Right forelimb (tissue), 1 donor: ENCODE measurements around the gene SH2B2.
A peak's percentile ranks its signal among the peaks of the same experiment; 100 is the strongest.
"Not testable (repeated sequence)": the region's sequence is repeated elsewhere in the genome, so short reads cannot be mapped to it uniquely, and the experiment has no call there.

ENCODE experiments used
- DNase-seq: peaks from one replicate; pipeline ENCODE4 v3.0.0-alpha.2; 2018

SH2B2 gene

GRCh38 chr7:102306916-102307677, 20.4 kb downstream of the SH2B2 start:
- DNase-seq = peak; percentile 42

DNA sequence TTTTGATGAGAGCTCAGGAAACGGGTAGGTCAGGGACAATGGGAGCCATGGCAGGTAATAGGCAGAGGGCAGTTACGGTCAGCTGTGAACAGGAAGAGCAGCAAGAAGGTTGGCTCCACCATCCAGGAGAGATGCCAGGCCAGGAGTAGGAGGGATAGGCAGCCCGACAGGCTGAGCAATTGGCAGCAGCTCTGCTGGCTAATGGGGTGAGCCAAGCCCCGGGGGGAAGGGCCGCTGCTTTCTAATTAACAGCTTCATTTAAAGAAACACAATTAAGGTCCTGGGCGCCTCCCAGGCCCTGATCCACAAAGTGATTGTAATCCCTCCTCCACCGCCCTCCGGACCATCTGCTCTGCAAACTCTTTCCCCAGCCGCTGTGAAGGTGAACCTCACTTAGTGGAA, 23.7 kb downstream of the SH2B2 start:
- DNase-seq = no peak

GRCh38 chr7:102312317-102312716, 25.6 kb downstream of the SH2B2 start:
- DNase-seq = no peak

DNA sequence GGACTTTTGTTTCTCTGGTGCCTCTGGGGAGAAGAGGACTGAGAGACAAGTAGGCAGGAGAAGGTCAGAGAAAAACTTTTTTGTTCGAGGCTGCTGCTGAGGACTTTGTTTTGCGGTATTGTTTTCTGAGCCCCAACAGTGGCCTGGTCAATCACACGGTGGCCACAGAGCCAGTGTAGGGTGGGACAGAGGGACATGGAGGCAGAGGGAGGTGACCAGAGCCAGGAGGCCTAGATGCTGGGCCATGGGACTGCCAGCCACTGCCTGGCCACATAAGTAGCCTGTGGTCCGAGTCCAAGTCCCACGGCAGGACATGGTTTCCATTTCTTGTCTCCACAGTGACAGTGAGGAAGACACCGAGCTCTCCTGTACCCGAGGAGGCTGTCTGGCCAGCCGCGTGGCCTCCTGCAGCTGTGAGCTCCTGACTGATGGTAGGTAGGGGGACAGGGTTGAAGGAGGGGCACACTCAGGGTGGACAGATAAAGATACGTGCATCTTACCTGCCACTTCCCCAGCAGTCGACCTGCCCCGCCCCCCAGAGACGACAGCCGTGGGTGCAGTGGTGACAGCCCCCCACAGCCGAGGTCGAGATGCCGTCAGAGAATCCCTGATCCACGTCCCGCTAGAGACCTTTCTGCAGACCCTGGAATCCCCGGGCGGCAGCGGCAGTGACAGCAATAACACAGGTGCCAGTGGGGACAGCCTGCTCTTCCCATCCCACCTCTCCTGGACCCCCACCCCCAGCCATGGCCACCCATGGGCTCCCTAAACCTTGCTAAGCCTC, 27.5 kb downstream of the SH2B2 start:
- DNase-seq = no peak

DNA sequence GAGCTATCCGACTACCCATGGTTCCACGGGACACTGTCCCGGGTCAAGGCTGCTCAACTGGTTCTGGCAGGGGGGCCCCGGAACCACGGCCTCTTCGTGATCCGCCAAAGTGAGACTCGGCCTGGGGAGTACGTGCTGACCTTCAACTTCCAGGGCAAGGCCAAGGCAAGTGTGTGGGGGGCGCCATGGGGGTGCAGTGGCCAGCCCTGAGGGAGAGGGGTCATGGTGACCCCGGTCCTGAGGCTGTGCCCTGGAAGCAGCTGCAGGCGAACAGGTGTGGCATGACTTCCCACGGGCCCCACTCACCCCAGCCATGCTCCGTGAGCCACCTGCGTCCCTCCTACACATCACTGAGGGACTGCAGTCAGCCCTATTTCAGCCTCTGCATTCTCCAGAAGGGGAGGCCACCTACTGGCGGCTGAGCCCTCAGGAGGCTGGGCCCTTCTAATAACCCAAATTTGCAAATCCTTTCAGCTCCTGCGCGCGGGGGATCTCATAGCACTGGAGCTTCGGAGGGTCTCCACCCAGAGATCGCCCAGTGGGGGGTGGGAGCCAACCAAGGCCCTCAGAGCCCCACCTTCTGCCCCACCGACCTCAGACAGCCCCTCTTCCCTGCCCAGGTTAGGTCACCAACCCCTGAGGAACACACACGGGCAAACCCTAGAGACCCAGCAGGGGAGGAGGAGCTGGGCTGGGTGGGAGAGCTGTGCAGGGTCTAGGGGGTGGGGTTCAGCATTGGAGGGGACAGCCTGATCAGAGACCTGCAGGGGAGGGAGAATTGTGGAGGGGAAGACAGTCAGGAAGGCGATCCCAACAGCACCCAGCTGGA, 30.8 kb downstream of the SH2B2 start:
- DNase-seq = peak; percentile 33

GRCh38 chr7:102318482-102318971, 31.9 kb downstream of the SH2B2 start:
- DNase-seq = peak; percentile 40

DNA sequence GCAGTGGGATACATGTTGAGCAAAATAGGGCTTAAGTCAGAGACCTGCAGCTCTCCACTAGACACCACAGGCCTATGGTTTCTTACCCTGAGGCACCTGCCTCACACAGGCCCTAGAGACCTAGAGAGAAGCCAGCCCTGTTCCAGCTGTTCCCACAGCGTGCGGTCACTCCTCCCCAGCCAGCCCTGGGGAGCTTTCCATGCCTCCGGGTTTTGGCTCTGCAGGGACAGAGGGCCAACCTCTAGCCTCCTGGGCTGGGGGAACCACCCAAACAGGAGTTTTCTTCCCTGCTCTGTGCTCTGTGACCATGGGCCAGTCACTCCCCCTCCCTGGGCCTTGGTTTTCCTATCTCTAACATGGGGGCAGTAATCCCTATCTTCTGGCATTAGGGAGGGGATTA, 33.0 kb downstream of the SH2B2 start:
- no peak for DNase-seq

DNA sequence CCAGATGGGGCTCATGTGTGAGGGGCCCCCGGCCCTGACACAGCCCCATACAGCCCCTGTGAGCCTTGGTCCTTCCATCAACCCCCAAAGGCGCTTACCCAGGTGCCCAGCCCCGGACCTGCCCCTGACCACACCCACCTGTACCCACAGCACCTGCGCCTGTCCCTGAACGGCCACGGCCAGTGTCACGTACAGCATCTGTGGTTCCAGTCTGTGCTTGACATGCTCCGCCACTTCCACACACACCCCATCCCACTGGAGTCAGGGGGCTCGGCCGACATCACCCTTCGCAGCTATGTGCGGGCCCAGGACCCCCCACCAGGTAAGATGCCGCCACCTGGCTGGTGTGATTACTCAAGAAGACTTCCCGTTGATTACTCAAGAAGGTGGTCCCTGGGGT, 33.5 kb downstream of the SH2B2 start:
- no peak for DNase-seq

GRCh38 chr7:102320601-102321350, 34.1 kb downstream of the SH2B2 start:
- DNase-seq = no peak

- no peak for DNase-seq
Observed at GRCh38 chr7:102321351-102322201, 34.9 kb downstream of the SH2B2 start.

GRCh38 chr7:102322202-102322715, 35.6 kb downstream of the SH2B2 start:
- no peak for DNase-seq

- no peak for DNase-seq
Observed at GRCh38 chr7:102323914-102324195, 37.2 kb downstream of the SH2B2 start.

GRCh38 chr7:102325106-102325505, 38.4 kb downstream of the SH2B2 start:
- not testable (repeated sequence) for DNase-seq

DNA sequence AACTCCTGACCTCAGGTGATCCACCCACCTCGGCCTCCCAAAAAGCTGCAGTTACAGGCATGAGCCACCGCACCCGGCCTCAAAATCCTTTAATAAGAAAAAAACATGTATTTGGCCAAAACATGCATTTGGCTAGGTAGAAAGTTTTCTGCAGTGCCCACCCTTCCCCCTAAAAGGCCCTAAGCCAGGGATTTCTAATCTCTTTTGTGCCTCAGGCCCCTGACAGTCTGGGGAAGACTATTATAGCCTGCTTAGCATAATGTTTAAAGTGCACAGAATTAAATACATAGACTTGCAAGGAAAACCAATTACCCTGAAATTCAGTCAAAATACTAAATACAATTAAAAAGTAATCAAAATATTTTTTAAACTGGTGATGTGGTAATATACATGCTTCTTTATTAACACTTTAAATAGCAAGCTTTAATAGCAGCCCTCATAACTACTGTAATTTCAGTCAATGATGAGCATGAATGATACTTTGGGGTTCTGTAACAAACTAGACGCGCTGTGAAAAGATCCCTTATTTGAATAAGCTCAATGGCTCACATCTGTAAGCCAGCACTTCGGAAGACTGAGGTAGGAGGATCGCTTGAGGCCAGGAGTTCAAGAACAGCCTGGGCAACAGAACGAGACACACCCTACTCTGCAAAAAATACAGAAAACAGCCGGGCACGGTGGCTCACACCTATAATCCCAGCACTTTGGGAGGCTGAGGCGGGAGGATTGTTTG, 39.7 kb downstream of the SH2B2 start:
- DNase-seq = peak; percentile 30

GRCh38 chr7:102327183-102327582, 40.5 kb downstream of the SH2B2 start:
- not testable (repeated sequence) for DNase-seq

DNA sequence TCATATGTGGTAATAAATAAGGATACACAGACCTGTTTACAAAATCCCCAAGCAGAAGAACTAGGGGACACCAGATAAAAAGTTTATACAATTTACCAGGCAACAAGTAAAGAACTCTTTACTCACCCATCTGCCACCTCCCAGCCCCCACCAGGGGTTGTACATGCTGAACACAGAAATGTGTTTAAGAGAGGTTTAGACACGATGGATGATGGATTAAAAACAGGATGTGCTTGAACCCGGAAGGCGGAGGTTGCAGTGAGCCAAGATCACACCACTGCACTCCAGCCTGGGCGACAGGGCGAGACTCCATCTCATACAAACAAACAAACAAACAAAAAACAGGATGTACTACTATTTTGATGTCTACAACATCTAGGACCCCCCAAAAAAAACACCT, 42.2 kb downstream of the SH2B2 start:
- not testable (repeated sequence) for DNase-seq

DNA sequence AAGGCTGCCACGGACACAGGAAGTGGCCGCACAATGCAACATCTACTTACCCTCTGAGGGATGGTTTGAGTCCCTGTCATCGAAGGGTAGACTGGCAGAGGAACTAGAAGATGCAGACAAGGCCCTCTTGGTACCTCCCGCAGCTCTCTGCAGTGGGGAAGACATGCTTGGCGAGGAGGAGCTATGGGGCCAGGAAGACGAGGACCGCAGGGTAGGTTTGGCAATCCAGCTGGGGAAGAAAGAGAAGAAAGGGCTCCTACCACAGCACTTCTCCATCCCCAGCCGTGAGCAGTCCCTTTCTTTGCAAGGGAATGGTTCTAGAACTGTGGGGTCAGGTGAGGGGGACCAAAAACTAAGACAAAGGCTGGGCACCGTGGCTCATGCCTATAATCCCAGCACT, 42.7 kb downstream of the SH2B2 start:
- DNase-seq = not testable (repeated sequence)

- DNase-seq = not testable (repeated sequence)
Observed at GRCh38 chr7:102330666-102331460, 44.2 kb downstream of the SH2B2 start.

- not testable (repeated sequence) for DNase-seq
Observed at GRCh38 chr7:102335574-102335973, 48.9 kb downstream of the SH2B2 start.

DNA sequence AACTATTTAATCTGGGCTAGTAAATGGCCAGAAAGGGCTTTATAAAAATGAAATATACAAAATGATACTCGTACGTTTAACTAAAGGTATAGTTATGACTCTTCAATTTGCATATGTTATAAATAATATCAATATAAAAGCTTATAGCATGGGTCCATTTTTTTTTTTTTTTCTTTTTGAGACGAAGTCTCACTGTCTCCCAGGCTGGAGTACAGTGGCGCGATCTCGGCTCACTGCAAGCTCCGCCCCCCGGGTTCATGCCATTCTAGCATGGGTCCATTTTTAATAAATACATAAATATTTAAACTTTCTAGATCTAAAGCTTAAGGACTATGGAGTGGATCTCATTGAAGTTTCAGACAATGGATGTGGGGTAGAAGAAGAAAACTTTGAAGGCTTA, 50.3 kb downstream of the SH2B2 start:
- DNase-seq = not testable (repeated sequence)
